ENCODE results near the gene EXOG. TPM values are rescaled to one million over a fixed set of nuclear protein-coding genes. Genes with fewer than 3 reads are reported as not detected.

Gene EXOG, protein sequence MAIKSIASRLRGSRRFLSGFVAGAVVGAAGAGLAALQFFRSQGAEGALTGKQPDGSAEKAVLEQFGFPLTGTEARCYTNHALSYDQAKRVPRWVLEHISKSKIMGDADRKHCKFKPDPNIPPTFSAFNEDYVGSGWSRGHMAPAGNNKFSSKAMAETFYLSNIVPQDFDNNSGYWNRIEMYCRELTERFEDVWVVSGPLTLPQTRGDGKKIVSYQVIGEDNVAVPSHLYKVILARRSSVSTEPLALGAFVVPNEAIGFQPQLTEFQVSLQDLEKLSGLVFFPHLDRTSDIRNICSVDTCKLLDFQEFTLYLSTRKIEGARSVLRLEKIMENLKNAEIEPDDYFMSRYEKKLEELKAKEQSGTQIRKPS
- total RNA-seq: 9.9 and 12.5 TPM in 2 replicates

DNA sequence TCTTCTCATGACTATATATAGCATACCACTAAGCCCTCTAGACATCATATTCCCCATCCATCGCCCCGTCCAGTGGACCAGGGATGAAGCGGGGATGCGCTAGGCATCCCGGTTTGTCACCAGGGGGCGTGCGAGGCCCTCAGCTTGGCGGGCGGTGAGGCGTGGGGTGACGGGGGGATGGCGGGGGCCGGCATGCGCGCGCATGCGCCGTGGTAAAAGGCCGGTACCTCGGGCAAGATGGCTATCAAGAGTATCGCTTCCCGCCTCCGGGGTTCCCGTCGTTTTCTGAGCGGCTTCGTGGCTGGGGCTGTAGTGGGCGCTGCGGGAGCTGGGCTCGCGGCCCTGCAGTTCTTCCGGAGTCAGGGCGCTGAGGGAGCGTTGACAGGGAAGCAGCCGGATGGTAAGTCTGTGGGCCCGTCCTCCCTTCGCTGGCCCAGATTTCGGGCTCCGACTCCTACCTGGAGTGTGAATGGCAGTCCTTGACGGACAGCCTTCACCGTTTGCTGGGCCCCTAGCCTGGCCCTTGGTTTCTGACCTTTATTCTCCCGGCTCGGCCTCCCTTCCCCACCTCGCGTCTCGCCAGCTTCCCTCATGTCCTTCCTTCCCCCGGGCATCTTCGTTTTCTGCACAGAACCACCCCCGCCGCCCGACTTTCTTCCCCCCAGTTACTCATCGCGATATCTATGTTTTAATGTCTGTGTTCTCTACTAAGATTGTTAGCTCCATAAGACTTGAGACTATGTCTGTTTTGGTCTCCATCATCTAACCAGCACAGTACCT is at the start of gene EXOG:
Gene EXOG (plus strand): TSS at position 210 of the 780 bp plus-strand sequence. CDS start 28 bp downstream, at position 238.

DNA sequence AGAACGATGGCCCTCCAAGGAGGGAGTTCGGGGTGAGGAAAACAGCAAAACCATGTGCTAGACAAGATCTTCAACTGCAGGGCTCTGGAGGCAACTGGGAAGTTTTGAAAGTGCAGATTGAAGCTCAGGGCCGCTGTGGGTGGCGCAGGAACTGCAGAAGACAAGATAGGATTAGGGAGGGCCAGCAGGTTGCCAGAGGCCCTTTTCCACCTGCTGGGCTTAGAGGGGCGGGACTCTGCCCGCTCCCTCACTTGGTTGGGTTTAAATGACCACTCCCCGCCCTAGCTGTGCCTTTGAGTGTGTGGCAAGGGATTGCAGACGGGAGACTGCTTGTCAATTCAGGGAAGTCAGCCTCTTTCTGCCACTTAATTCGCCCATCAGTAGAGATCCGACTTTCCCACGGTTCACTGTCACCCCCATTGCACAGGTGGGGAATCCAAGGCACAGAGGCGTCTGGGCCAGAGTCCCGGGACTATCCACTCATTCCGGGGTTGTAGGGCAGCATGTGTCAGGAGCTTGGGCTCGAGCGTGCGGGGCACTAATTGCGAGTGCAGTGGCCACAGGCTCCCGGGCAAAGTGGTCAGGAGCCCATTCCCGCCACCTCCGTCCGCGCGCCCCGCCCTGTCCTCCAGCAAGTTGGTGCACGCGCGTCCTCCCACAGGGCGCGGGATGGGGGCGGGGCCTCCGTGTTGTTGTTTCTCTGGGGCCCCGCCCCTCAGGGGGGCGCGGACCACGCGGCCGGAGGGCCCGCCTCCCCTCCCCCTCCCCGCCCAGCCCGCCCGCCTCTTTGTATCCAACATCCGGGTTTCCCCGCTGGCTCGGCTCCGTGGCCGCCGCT is 42.8 kb upstream of the EXOG start, which contains the start of gene ACVR2B:
Gene ACVR2B (plus strand): TSS at position 816 of the 838 bp plus-strand sequence. CDS start 433 bp downstream, outside the sequence.

Small RNAs within 50 kb of the gene (small RNA-seq; reads per million reads assigned to genes)
- not detected for gene RF00019

Other genes starting within 250 kb of the EXOG start
- 0.37 and 1.2 TPM in 2 replicates for gene SLC22A13, start 230.5 kb upstream of the EXOG start, total RNA-seq
- 0.20 and 1.5 TPM in 2 replicates for gene SLC22A14, start 214.0 kb upstream of the EXOG start, total RNA-seq
- 7.7 and 13.9 TPM in 2 replicates for gene XYLB, start 149.6 kb upstream of the EXOG start, total RNA-seq
- 1.1 and 1.6 TPM in 2 replicates for gene ACVR2B, start 42.5 kb upstream of the EXOG start, total RNA-seq
- 0.20 and 0.37 TPM in 2 replicates for gene SCN5A, start 153.3 kb downstream of the EXOG start, total RNA-seq

Data from subcutaneous preadipocyte (primary cell).